ENCODE results near the gene FBXW8. TPM values are rescaled to one million over a fixed set of nuclear protein-coding genes. Genes with fewer than 3 reads are reported as not detected.

The FBXW8 gene
- total RNA-seq, 1 experiment from 2014 or later: 15.6 TPM

DNA sequence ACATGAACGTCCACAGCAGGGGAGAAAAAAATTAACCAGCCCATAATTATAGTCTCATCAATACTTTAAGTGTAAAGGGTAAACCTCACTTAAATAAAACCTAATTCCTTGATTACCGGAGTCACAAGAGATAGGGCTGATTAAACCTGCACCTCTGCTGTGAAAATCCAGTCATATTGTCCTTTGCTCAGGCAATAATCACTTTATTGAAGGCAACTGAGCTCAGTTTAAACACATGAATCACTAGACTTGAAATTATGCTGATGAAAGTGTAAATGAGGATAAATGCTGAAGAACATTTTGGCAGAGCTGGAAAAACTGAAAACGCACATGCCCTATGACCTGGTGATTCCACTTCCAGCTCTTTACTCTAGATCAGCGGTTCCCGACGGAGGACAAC lies 22.9 kb upstream of the FBXW8 start:
- 0 out of 2 replicates have a peak, but pooled peaks cover 2% of the 10 kb centered on the region for H3K4me1 Mint-ChIP-seq
- POLR2A ChIA-PET: no interaction called here
- no peak for TF ChIP-seq ZNF671 (CRISPR knock-in tag; IDR thresholded peaks at IDR 0.05)
- no peak for TF ChIP-seq ZNF396 (CRISPR knock-in tag; IDR thresholded peaks at IDR 0.05; ENCODE audit: borderline replicate concordance)
- TF ChIP-seq ZNF232 (CRISPR knock-in tag; IDR thresholded peaks at IDR 0.05): no peak
- TF ChIP-seq, protein P1, sequence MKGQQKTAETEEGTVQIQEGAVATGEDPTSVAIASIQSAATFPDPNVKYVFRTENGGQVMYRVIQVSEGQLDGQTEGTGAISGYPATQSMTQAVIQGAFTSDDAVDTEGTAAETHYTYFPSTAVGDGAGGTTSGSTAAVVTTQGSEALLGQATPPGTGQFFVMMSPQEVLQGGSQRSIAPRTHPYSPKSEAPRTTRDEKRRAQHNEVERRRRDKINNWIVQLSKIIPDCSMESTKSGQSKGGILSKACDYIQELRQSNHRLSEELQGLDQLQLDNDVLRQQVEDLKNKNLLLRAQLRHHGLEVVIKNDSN (CRISPR knock-in tag; IDR thresholded peaks at IDR 0.05): no peak
- TF ChIP-seq, protein P2, sequence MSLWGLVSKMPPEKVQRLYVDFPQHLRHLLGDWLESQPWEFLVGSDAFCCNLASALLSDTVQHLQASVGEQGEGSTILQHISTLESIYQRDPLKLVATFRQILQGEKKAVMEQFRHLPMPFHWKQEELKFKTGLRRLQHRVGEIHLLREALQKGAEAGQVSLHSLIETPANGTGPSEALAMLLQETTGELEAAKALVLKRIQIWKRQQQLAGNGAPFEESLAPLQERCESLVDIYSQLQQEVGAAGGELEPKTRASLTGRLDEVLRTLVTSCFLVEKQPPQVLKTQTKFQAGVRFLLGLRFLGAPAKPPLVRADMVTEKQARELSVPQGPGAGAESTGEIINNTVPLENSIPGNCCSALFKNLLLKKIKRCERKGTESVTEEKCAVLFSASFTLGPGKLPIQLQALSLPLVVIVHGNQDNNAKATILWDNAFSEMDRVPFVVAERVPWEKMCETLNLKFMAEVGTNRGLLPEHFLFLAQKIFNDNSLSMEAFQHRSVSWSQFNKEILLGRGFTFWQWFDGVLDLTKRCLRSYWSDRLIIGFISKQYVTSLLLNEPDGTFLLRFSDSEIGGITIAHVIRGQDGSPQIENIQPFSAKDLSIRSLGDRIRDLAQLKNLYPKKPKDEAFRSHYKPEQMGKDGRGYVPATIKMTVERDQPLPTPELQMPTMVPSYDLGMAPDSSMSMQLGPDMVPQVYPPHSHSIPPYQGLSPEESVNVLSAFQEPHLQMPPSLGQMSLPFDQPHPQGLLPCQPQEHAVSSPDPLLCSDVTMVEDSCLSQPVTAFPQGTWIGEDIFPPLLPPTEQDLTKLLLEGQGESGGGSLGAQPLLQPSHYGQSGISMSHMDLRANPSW (CRISPR knock-in tag; conservative IDR thresholded peaks at IDR 0.05; ENCODE audit: low read depth): no peak
- TF ChIP-seq TCF7 (CRISPR knock-in tag; IDR thresholded peaks at IDR 0.05; ENCODE audit: low read depth): no peak
- no peak for TF ChIP-seq NFYB (CRISPR knock-in tag; conservative IDR thresholded peaks at IDR 0.05; ENCODE audit: low read depth)
- no peak for TF ChIP-seq JAZF1 (CRISPR knock-in tag; IDR thresholded peaks at IDR 0.05)
- TF ChIP-seq, protein P3, sequence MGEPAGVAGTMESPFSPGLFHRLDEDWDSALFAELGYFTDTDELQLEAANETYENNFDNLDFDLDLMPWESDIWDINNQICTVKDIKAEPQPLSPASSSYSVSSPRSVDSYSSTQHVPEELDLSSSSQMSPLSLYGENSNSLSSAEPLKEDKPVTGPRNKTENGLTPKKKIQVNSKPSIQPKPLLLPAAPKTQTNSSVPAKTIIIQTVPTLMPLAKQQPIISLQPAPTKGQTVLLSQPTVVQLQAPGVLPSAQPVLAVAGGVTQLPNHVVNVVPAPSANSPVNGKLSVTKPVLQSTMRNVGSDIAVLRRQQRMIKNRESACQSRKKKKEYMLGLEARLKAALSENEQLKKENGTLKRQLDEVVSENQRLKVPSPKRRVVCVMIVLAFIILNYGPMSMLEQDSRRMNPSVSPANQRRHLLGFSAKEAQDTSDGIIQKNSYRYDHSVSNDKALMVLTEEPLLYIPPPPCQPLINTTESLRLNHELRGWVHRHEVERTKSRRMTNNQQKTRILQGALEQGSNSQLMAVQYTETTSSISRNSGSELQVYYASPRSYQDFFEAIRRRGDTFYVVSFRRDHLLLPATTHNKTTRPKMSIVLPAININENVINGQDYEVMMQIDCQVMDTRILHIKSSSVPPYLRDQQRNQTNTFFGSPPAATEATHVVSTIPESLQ (CRISPR knock-in tag; IDR thresholded peaks at IDR 0.05): no peak
- TF ChIP-seq, protein P4, sequence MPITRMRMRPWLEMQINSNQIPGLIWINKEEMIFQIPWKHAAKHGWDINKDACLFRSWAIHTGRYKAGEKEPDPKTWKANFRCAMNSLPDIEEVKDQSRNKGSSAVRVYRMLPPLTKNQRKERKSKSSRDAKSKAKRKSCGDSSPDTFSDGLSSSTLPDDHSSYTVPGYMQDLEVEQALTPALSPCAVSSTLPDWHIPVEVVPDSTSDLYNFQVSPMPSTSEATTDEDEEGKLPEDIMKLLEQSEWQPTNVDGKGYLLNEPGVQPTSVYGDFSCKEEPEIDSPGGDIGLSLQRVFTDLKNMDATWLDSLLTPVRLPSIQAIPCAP (CRISPR knock-in tag; IDR thresholded peaks at IDR 0.05): no peak
- no peak for ATAC-seq
- H3K36me3 Mint-ChIP-seq: no peaks in the 10 kb centered on the region
- CTCF ChIA-PET: interaction anchor here (1.4 kb wide), 1 partner anchor 25 kb away, joined by 5 read pairs; no protein-coding TSS in a partner anchor
- no peak for DNase-seq (ENCODE audit: low spot score)
- H3K27me3 Mint-ChIP-seq (ENCODE audit: low read depth): peaks cover 22% of the 10 kb centered on the region
- no peak overlapping the region for H3K4me3 Mint-ChIP-seq
- H3K9me3 Mint-ChIP-seq: peaks cover 9% of the 10 kb centered on the region
- no peak overlapping the region for H3K27ac Mint-ChIP-seq

DNA sequence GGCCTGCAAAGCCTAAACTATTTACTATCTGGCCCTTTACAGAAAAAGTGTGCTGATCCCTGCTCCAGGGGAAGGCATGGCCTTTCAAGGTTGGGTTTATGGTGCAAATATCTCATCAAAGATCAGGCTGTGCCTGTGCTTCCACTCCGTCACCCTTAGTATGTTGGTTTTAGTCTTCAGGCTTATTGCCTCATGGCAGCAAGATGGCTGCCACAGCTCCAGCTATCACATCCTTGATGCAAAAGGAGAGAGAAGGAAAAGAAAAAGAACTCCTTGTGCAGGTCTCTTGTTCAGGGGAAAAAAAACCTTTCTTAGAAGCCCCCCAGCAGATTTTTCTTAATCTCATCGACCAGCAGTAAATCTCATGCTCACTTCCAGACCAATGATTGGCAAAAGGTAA lies 20.4 kb upstream of the FBXW8 start:
- Mint-ChIP-seq H3K36me3 (no peaks in the 10 kb centered on the region), H3K4me1 (0 out of 2 replicates have a peak, but pooled peaks cover 2% of the 10 kb centered on the region), H3K27me3 (ENCODE audit: low read depth) (no peaks in the 10 kb centered on the region; the same call in 1 of the 2 replicates), H3K4me3 (no peak overlapping the region), H3K27ac (no peak overlapping the region), H3K9me3 (peaks cover 9% of the 10 kb centered on the region)
- ATAC-seq: no peak
- ChIA-PET CTCF (no interaction called here), POLR2A (interaction anchor here (0.7 kb wide), 1 partner anchor 52 kb away, joined by 3 read pairs; no protein-coding TSS in a partner anchor)
- no peak for DNase-seq (ENCODE audit: low spot score)
- no peak for TF ChIP-seq OVOL2 (CRISPR knock-in tag; IDR thresholded peaks at IDR 0.05; ENCODE audit: borderline replicate concordance)
- peak; percentile 78; the same call in 1 of the 2 replicates for TF ChIP-seq GTF2I (CRISPR knock-in tag; conservative IDR thresholded peaks at IDR 0.05)

DNA sequence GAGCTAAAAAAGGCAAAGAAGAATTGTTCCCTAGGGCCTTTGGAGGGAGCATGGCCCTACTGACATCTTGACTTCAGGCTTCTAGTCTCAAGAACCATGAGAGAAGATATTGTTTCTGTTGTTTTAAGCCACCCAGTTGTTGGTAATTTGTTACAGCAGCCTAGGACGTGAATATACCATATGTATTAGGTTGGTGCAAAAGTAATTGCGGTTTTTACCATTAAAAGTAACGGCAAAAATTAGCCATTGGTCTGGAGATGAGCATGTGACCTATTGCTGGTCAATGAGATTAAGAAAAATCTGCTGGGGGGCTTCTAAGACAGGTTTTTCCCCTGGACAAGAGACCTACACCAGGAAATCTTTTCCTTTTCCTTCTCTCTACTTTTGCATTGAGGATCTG lies 19.7 kb upstream of the FBXW8 start:
- ATAC-seq: no peak
- Mint-ChIP-seq H3K27me3 (ENCODE audit: low read depth) (no peaks in the 10 kb centered on the region; the same call in 1 of the 2 replicates), H3K4me3 (no peak overlapping the region), H3K27ac (no peak overlapping the region), H3K4me1 (0 out of 2 replicates have a peak, but pooled peaks cover 2% of the 10 kb centered on the region), H3K36me3 (no peaks in the 10 kb centered on the region), H3K9me3 (peaks cover 9% of the 10 kb centered on the region)
- no peak for DNase-seq (ENCODE audit: low spot score)
- CTCF ChIA-PET: no interaction called here
- POLR2A ChIA-PET: no interaction called here
- TF ChIP-seq ZNF232 (CRISPR knock-in tag; IDR thresholded peaks at IDR 0.05): no peak
- no peak for TF ChIP-seq ATF1 (CRISPR knock-in tag; IDR thresholded peaks at IDR 0.05)
- no peak for TF ChIP-seq GABPB1 (CRISPR knock-in tag; IDR thresholded peaks at IDR 0.05)
- TF ChIP-seq, protein P5, sequence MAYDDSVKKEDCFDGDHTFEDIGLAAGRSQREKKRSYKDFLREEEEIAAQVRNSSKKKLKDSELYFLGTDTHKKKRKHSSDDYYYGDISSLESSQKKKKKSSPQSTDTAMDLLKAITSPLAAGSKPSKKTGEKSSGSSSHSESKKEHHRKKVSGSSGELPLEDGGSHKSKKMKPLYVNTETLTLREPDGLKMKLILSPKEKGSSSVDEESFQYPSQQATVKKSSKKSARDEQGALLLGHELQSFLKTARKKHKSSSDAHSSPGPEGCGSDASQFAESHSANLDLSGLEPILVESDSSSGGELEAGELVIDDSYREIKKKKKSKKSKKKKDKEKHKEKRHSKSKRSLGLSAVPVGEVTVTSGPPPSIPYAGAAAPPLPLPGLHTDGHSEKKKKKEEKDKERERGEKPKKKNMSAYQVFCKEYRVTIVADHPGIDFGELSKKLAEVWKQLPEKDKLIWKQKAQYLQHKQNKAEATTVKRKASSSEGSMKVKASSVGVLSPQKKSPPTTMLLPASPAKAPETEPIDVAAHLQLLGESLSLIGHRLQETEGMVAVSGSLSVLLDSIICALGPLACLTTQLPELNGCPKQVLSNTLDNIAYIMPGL (CRISPR knock-in tag; IDR thresholded peaks at IDR 0.05): no peak
- no peak for TF ChIP-seq GRHL2 (CRISPR knock-in tag; IDR thresholded peaks at IDR 0.05; ENCODE audit: insufficient replicate concordance, severe bottlenecking)
- TF ChIP-seq HMGA2 (CRISPR knock-in tag; IDR thresholded peaks at IDR 0.05): no peak
- TF ChIP-seq ZNF423 (CRISPR knock-in tag; IDR thresholded peaks at IDR 0.05): no peak
- TF ChIP-seq, protein P6, sequence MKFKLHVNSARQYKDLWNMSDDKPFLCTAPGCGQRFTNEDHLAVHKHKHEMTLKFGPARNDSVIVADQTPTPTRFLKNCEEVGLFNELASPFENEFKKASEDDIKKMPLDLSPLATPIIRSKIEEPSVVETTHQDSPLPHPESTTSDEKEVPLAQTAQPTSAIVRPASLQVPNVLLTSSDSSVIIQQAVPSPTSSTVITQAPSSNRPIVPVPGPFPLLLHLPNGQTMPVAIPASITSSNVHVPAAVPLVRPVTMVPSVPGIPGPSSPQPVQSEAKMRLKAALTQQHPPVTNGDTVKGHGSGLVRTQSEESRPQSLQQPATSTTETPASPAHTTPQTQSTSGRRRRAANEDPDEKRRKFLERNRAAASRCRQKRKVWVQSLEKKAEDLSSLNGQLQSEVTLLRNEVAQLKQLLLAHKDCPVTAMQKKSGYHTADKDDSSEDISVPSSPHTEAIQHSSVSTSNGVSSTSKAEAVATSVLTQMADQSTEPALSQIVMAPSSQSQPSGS (CRISPR knock-in tag; IDR thresholded peaks at IDR 0.05; ENCODE audit: borderline replicate concordance, low read depth): no peak
- TF ChIP-seq, protein P7, sequence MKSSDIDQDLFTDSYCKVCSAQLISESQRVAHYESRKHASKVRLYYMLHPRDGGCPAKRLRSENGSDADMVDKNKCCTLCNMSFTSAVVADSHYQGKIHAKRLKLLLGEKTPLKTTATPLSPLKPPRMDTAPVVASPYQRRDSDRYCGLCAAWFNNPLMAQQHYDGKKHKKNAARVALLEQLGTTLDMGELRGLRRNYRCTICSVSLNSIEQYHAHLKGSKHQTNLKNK (CRISPR knock-in tag; IDR thresholded peaks at IDR 0.05): no peak

Measured in WTC11 (cell line).